ENCODE measurements around the gene PGAP6. TPM values are rescaled to one million over a fixed set of nuclear protein-coding genes. Genes with fewer than 3 reads are reported as not detected.

PGAP6 gene, protein sequence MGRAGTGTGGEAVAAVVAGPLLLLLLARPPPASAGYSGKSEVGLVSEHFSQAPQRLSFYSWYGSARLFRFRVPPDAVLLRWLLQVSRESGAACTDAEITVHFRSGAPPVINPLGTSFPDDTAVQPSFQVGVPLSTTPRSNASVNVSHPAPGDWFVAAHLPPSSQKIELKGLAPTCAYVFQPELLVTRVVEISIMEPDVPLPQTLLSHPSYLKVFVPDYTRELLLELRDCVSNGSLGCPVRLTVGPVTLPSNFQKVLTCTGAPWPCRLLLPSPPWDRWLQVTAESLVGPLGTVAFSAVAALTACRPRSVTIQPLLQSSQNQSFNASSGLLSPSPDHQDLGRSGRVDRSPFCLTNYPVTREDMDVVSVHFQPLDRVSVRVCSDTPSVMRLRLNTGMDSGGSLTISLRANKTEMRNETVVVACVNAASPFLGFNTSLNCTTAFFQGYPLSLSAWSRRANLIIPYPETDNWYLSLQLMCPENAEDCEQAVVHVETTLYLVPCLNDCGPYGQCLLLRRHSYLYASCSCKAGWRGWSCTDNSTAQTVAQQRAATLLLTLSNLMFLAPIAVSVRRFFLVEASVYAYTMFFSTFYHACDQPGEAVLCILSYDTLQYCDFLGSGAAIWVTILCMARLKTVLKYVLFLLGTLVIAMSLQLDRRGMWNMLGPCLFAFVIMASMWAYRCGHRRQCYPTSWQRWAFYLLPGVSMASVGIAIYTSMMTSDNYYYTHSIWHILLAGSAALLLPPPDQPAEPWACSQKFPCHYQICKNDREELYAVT
- 48.3 and 56.3 TPM in 2 replicates for total RNA-seq

GRCh38 chr16:381789-382717 is at the start of gene PGAP6:
TSS of gene PGAP6 (minus strand) at chr16:381978. CDS start at chr16:381821, 157 bp downstream.

DNA sequence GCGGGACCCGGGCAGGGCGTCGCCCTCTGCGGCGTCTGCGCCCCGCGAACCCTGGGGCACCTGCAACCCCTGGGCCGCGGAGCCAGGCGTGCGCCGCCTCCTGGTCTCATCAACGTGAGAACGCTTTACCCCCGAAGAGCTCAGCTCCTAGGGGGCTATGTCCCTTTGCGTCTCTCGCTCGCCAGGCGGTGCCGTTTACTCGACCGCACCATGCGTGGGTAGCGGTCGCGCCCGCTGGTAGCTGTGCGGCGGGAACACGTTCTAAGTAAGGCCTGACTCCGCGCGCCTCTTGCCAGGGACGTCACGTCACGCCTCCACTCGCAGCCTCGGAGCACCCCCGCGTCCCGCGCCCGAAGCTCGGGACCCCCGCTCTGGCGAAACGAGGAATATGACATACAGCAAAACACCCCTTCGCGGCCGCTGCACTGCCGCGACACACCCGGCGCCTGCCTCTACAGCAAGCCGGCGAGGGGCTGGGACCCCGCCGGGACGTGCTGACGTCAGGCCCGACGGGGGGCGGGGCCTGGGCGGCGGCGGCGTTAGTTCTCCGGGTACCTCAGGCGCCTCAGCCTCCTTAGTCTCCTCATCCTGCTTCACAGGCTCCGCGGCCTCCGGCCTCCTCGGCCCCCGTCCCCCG is 43.4 kb upstream of the PGAP6 start, which contains the start of gene RAB11FIP3:
TSS of gene RAB11FIP3 (plus strand) at position 568 of the 637 bp plus-strand sequence. CDS start 358 bp downstream, outside the sequence.

GRCh38 chr16:401468-402348 is 19.9 kb upstream of the PGAP6 start, which contains the start of gene DECR2:
TSS of gene DECR2 (plus strand) at chr16:401885. CDS start at chr16:401964, 79 bp downstream.

DNA sequence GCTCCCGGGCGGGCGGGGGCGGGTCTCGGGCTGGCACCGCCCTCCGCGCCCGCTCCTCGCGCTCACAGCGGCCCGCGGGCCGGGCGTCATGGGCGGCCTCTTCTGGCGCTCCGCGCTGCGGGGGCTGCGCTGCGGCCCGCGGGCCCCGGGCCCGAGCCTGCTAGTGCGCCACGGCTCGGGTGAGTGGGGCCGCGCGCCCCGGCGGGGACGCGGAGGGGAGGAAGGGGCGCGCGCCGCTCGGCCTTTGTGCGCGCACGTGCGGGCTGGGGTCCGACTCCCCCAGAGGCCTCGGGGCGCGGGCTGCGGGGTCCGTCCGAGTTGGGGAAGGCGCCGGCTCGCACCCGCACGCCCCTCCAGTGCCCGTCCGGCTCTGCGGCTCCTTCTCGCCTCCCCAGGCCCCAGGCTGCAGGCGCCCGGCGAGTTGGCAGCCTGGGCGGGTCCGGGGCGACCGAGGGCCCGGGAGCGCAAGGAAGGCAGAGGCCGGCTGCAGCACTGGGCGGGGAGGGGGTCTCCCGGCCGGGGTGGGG is 15.4 kb upstream of the PGAP6 start, which contains the start of gene NME4:
TSS of gene NME4 (plus strand) at position 65 of the 527 bp plus-strand sequence. CDS start at position 89, 24 bp downstream.

GRCh38 chr16:370443-370842 is 11.3 kb downstream of the PGAP6 start, which contains the start of gene MRPL28:
TSS of gene MRPL28 (minus strand) at chr16:370538. CDS start at chr16:370218, 320 bp downstream.

DNA sequence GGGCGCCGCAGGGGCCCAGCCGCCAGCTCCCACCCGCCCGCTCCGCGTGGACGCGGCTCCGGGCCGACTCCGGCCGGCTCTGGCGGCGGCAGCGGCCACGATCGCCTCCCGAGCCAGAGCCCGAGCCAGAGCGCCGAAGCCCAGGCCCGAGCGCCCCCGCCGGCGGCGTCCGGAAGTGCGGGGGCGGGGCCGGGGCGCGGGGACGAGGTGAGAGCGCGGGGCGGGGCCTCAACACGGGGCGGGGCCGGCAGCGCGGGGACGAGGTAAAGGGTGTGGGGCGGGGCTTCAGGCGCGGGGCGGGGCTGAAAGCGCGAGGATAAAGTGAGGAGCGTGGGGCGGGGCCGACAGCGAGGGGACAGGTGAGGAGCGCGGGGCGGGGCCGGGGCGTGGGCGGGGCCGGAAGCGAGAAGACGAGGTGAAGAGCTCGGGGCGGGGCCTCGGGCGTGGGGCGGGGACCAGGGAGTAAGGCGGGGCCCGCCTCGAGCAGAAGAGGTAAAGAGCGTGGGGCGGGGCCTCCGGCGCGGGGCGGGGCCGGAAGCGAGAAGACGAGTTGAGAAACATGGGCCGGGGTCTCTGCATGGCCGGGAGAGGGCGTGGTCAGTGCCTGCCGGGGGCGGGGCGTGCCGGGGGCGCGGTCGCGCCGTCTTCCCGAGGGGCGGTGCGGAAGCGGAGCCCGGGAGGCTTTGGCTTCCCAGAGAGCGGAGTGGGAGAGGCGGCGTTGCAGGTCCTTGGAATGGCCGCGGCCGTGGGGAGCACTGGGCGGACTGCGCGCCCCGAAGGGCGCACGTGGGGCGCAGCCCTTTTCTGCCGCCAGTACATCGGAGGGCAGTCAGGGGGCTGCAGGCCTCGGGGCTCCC is 29.0 kb downstream of the PGAP6 start, which contains the start of gene AXIN1:
TSS of gene AXIN1 (minus strand) at position 177 of the 857 bp plus-strand sequence. CDS start 5,698 bp downstream, outside the sequence.

Other genes with a start within 250 kb of the PGAP6 start
- 13.9 and 20.5 TPM in 2 replicates for gene NPRL3, start 243.3 kb downstream of the PGAP6 start, total RNA-seq
- gene HBZ, start 229.3 kb downstream of the PGAP6 start, total RNA-seq, result not detected in 2 replicates
- gene HBM, start 216.0 kb downstream of the PGAP6 start, total RNA-seq, result not detected in 2 replicates
- not detected in 2 replicates for gene HBA2, start 209.1 kb downstream of the PGAP6 start, total RNA-seq
- gene HBA1, start 205.3 kb downstream of the PGAP6 start, total RNA-seq, result 0.99 TPM in 1 of 2 replicates, not detected in the other
- 3.7 and 7.9 TPM in 2 replicates for gene HBQ1, start 201.5 kb downstream of the PGAP6 start, total RNA-seq
- 37.3 and 38.4 TPM in 2 replicates for gene LUC7L, start 152.5 kb downstream of the PGAP6 start, total RNA-seq
- 62.7 and 69.4 TPM in 2 replicates for gene FAM234A, start 147.2 kb downstream of the PGAP6 start, total RNA-seq
- gene RGS11, start 106.0 kb downstream of the PGAP6 start, total RNA-seq, result 0.56 and 0.70 TPM in 2 replicates
- gene ARHGDIG, start 101.4 kb downstream of the PGAP6 start, total RNA-seq, result 0.60 and 1.6 TPM in 2 replicates
- gene PDIA2, start 98.8 kb downstream of the PGAP6 start, total RNA-seq, result 0.37 TPM in 1 of 2 replicates, not detected in the other
- gene AXIN1, start 29.3 kb downstream of the PGAP6 start, total RNA-seq, result 33.3 and 34.9 TPM in 2 replicates
- 171 and 215 TPM in 2 replicates for gene MRPL28, start 11.4 kb downstream of the PGAP6 start, total RNA-seq
- 140 and 168 TPM in 2 replicates for gene NME4, start 15.2 kb upstream of the PGAP6 start, total RNA-seq
- 14.5 and 17.5 TPM in 2 replicates for gene DECR2, start 19.9 kb upstream of the PGAP6 start, total RNA-seq
- gene RAB11FIP3, start 43.7 kb upstream of the PGAP6 start, total RNA-seq, result 15.2 and 16.9 TPM in 2 replicates
- 45.1 and 52.1 TPM in 2 replicates for gene CAPN15, start 145.7 kb upstream of the PGAP6 start, total RNA-seq
- not detected in 2 replicates for gene PRR35, start 178.4 kb upstream of the PGAP6 start, total RNA-seq
- 0.28 TPM in 1 of 2 replicates, not detected in the other for gene NHLRC4, start 185.0 kb upstream of the PGAP6 start, total RNA-seq
- 25.6 and 30.4 TPM in 2 replicates for gene PIGQ, start 188.0 kb upstream of the PGAP6 start, total RNA-seq
- gene RAB40C, start 208.1 kb upstream of the PGAP6 start, total RNA-seq, result 21.7 and 24.5 TPM in 2 replicates
- gene WFIKKN1, start 249.0 kb upstream of the PGAP6 start, total RNA-seq, result 0.14 and 0.21 TPM in 2 replicates

Measured in airway epithelial cell (primary cell).